DND-41 (cell line): ENCODE data around the gene GFRAL.

Experiments
- ATAC-seq: fragments of 200-7000 bp; cut with Tn5 transposase; 3 replicates; pipeline ENCODE4 v1.9.1; 2021; ENCODE audit warnings: low read depth; ENCODE audit not compliant: insufficient read depth
- DNase-seq: peaks from one replicate; pipeline ENCODE4 v3.0.0-alpha.2; 2020
- H2AFZ ChIP-seq: 2 replicates; pipeline ENCODE4 v1.6.0; 2012; ENCODE audit warnings: low read depth, low read length
- H3K27ac ChIP-seq: 2 replicates; pipeline ENCODE4 v1.5.1; 2012; ENCODE audit warnings: low read length, inconsistent platforms
- H3K27me3 ChIP-seq: fragments of 200-600 bp; sonication (generic); 2 replicates; pipeline ENCODE4 v1.6.0; 2012; ENCODE audit warnings: low read length, mild to moderate bottlenecking, inconsistent platforms; ENCODE audit not compliant: insufficient read depth, poor library complexity
- H3K36me3 ChIP-seq: 2 replicates; pipeline ENCODE4 v1.5.1; 2012; ENCODE audit warnings: low read length, inconsistent platforms; ENCODE audit not compliant: insufficient read depth
- H3K4me1 ChIP-seq: 2 replicates; pipeline ENCODE4 v1.5.1; 2012; ENCODE audit warnings: mild to moderate bottlenecking, low read length; ENCODE audit not compliant: insufficient read depth
- H3K4me2 ChIP-seq: 2 replicates; pipeline ENCODE4 v1.6.0; 2012; ENCODE audit warnings: mild to moderate bottlenecking, moderate library complexity, low read length, inconsistent platforms; ENCODE audit not compliant: insufficient read depth
- H3K4me3 ChIP-seq, 2 experiments: fragments of 200-600 bp in 1 of 2; shearing (Covaris generic) in 1 of 2; 2 replicates each; pipeline ENCODE4 v1.5.1; 2012 to 2016; ENCODE audit warnings: inconsistent platforms in 2 of 2, low read length in 2 of 2, mild to moderate bottlenecking in 2 of 2, low read depth in 1 of 2, moderate library complexity in 1 of 2
- H3K79me2 ChIP-seq: 2 replicates; pipeline ENCODE4 v1.6.0; 2012; ENCODE audit warnings: low read length, inconsistent platforms; ENCODE audit not compliant: insufficient read depth
- H3K9ac ChIP-seq: 2 replicates; pipeline ENCODE4 v1.6.0; 2012; ENCODE audit warnings: low read depth, mild to moderate bottlenecking, inconsistent platforms, low read length, moderate library complexity
- H3K9me3 ChIP-seq: 2 replicates; pipeline ENCODE4 v1.5.1; 2012; ENCODE audit warnings: low read length, moderate library complexity, mild to moderate bottlenecking, inconsistent platforms; ENCODE audit not compliant: insufficient read depth, severe bottlenecking
- H4K20me1 ChIP-seq: 2 replicates; pipeline ENCODE4 v1.6.0; 2012; ENCODE audit warnings: low read length; ENCODE audit not compliant: insufficient read depth
- EZH2 ChIP-seq: IDR thresholded peaks from 3 replicates; pipeline ENCODE4 v1.6.1; 2012; ENCODE audit warnings: borderline replicate concordance, low read depth, mild to moderate bottlenecking, moderate library complexity, low read length, inconsistent platforms; ENCODE audit not compliant: severe bottlenecking
- TF ChIP-seq, protein P1 (sequence below): IDR thresholded peaks from 2 replicates; pipeline ENCODE4 v1.5.1; 2012; ENCODE audit warnings: borderline replicate concordance, low read length, moderate library complexity, mild to moderate bottlenecking; ENCODE audit not compliant: poor library complexity, severe bottlenecking; ENCODE audit errors: extremely low read depth

GFRAL gene

DNA sequence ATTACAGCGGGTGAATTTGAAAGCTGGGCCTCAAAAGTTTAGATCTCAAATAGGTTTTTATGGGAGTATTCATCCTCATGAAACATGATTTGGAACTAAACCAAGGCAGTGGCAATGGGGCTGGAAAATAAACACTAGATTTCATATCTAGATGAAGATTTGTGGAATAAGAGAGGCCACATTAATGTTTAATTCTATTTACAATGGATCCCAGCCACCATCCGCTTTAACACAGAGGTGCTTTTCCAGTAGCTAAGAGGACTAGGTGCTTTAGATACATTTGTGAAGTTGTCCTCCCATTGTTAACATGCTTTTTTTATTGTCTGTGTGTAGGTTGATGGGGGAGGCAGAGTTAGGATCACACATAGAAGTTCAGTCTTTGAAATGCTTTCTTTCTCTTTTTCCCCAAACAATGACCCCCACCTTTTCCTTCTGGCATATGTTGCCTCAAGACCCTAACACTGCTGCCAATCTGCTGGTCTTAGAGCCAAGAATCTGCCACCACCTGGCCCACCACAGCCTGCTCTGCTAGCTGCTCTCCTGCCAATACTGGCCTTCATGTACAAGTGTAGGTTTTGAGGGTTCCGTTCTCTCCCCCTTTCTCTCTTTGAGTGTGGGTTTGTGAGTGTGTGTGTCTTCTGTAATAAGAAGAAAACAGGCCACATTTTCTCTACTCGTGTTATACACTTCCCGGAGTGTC lies 27.8 kb upstream of the GFRAL start:
- Histone ChIP-seq H2AFZ (no peak overlapping the region; the same call in 1 of the 2 replicates), H3K4me3 (no peak overlapping the region), H3K9me3 (no peaks in the 10 kb centered on the region), H3K9ac (no peak overlapping the region), H3K4me2 (no peak overlapping the region), H3K27me3 (no peaks in the 10 kb centered on the region), H3K36me3 (no peaks in the 10 kb centered on the region), H4K20me1 (no peaks in the 10 kb centered on the region), H3K27ac (no peak overlapping the region), H3K4me1 (no peaks in the 10 kb centered on the region), H3K79me2 (no peaks in the 10 kb centered on the region)
- DNase-seq (no peak), ATAC-seq (no peak)
- TF ChIP-seq EZH2 = no peak
- TF ChIP-seq, protein P1, sequence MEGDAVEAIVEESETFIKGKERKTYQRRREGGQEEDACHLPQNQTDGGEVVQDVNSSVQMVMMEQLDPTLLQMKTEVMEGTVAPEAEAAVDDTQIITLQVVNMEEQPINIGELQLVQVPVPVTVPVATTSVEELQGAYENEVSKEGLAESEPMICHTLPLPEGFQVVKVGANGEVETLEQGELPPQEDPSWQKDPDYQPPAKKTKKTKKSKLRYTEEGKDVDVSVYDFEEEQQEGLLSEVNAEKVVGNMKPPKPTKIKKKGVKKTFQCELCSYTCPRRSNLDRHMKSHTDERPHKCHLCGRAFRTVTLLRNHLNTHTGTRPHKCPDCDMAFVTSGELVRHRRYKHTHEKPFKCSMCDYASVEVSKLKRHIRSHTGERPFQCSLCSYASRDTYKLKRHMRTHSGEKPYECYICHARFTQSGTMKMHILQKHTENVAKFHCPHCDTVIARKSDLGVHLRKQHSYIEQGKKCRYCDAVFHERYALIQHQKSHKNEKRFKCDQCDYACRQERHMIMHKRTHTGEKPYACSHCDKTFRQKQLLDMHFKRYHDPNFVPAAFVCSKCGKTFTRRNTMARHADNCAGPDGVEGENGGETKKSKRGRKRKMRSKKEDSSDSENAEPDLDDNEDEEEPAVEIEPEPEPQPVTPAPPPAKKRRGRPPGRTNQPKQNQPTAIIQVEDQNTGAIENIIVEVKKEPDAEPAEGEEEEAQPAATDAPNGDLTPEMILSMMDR = no peak

DNA sequence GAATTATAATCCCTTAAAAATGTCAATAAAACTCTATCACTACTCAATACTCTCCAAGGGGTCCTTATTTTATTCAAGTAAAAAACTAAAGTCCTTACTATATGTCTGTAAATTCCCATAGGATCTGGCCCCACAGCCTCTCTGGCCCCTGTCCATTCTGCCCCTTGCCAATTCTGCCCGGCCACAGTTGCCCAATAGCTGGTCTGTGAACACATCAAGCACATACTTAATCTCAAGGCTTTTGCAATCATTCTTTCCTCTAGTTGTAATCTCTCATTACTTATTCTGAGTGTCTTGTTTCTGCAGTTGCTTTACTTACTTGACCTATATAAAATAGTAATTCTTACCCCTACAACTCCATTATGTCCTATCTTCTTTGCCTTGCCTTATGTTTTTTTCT lies 22.5 kb upstream of the GFRAL start:
- H3K79me2 ChIP-seq = no peaks in the 10 kb centered on the region
- no peak overlapping the region for H3K9ac ChIP-seq
- H3K36me3 ChIP-seq = no peaks in the 10 kb centered on the region
- H3K27ac ChIP-seq = no peak overlapping the region
- no peaks in the 10 kb centered on the region for H3K27me3 ChIP-seq
- TF ChIP-seq EZH2 = no peak
- TF ChIP-seq, protein P1 = no peak
- no peak for DNase-seq
- no peaks in the 10 kb centered on the region for H3K9me3 ChIP-seq
- H3K4me3 ChIP-seq = no peak overlapping the region
- no peaks in the 10 kb centered on the region for H4K20me1 ChIP-seq
- H2AFZ ChIP-seq = no peak overlapping the region
- H3K4me2 ChIP-seq = no peak overlapping the region
- ATAC-seq = no peak
- no peaks in the 10 kb centered on the region for H3K4me1 ChIP-seq

DNA sequence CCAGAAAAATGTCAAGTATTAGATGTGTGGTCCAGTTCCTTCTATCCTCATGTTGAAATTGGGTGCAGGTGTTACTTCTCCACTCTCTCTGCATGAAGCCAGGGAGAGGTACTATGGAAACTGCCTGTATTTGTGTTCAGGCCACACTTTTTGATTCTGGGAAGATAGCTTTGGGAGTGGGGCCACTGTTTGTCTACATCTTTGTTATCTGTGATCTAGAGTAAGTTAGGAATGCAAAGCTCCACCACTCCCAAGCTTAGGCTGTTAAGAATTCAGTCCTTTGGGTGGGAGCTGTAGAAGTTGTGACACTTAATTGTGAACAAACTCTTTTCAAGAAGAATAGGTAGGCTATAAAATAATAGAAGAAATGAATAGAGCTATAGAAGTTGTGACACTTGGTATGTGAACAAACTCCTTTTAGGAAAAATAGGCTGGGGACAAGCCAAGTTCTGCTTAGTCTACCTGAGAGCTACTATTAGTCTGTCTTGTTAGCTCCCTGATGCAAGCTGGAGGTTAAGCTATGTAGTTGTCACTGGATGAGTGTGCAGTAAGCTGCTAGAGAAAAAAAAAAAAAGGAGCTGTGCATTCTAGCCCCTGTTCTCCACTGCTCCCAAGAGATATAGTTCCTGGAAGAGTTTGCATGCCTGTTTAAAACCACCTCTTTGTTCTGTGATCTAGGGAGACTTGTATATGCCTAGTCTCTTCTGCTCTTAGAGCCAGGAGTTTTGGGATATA lies 7.1 kb upstream of the GFRAL start:
- no peaks in the 10 kb centered on the region for H4K20me1 ChIP-seq
- H3K4me2 ChIP-seq = no peak overlapping the region
- no peak overlapping the region for H3K27ac ChIP-seq
- no peaks in the 10 kb centered on the region for H3K36me3 ChIP-seq
- H3K79me2 ChIP-seq = no peaks in the 10 kb centered on the region
- ATAC-seq = no peak
- no peak overlapping the region for H2AFZ ChIP-seq
- H3K4me1 ChIP-seq = no peaks in the 10 kb centered on the region
- H3K27me3 ChIP-seq = no peaks in the 10 kb centered on the region
- no peak overlapping the region for H3K4me3 ChIP-seq
- H3K9ac ChIP-seq = no peak overlapping the region
- no peak for DNase-seq
- TF ChIP-seq EZH2 = no peak
- TF ChIP-seq, protein P1 = no peak
- no peaks in the 10 kb centered on the region for H3K9me3 ChIP-seq
